HFFc6 (cell line): ENCODE measurements around the gene MCF2L. TPM values are rescaled to one million over a fixed set of nuclear protein-coding genes. Genes with fewer than 3 reads are reported as not detected.

Experiments used
- DNase-seq: peaks from one replicate; pipeline ENCODE4 v3.0.0-alpha.2; 2018
- H3K27ac Mint-ChIP-seq: 2 replicates; pipeline ENCODE4 v1.8.0; 2020; ENCODE audit warnings: mild to moderate bottlenecking, mixed read lengths
- H3K27me3 Mint-ChIP-seq: 2 replicates; pipeline ENCODE4 v1.8.0; 2021; ENCODE audit warnings: mild to moderate bottlenecking, moderate library complexity, mixed read lengths; ENCODE audit not compliant: insufficient read depth
- H3K36me3 Mint-ChIP-seq: 2 replicates; pipeline ENCODE4 v1.8.0; 2021; ENCODE audit warnings: low read depth, mixed read lengths
- H3K4me1 Mint-ChIP-seq: 2 replicates; pipeline ENCODE4 v1.8.0; 2020; ENCODE audit warnings: low read depth, mixed read lengths
- H3K4me3 Mint-ChIP-seq: 2 replicates; pipeline ENCODE4 v1.8.0; 2020; ENCODE audit warnings: mild to moderate bottlenecking, moderate library complexity, mixed read lengths
- H3K9me3 Mint-ChIP-seq: 2 replicates; pipeline ENCODE4 v1.8.0; 2020; ENCODE audit warnings: mild to moderate bottlenecking, mixed read lengths
- CTCF ChIP-seq: fragments of 200-600 bp; sonication (generic); IDR thresholded peaks from 2 replicates; pipeline ENCODE4 v1.5.0; 2021; ENCODE audit warnings: antibody characterized with exemption, mild to moderate bottlenecking
- total RNA-seq, 6 experiments: library from RNA; stranded (reverse); fragmentation: NEBNext Ultra II Directional; extraction: Animal tissue kit (Norgen Biotek cat#: 25700); gene quantifications; 2 replicates in 1 of 6; 3 replicates in 5 of 6; pipeline ENCODE4 v1.2.3, GENCODE V29; 2021

The MCF2L gene
- total RNA-seq, 6 experiments from 2014 or later: not detected

GRCh38 chr13:113074401-113074800 lies 105.4 kb downstream of the MCF2L start:
- DNase-seq: no peak
- no peak overlapping the region for H3K4me3 Mint-ChIP-seq
- H3K9me3 Mint-ChIP-seq: no peaks in the 10 kb centered on the region
- H3K4me1 Mint-ChIP-seq: no peaks in the 10 kb centered on the region
- H3K27me3 Mint-ChIP-seq: peaks cover 12% of the 10 kb centered on the region
- H3K36me3 Mint-ChIP-seq: no peaks in the 10 kb centered on the region
- H3K27ac Mint-ChIP-seq: no peak overlapping the region
- TF ChIP-seq CTCF: no peak

- Mint-ChIP-seq H3K9me3 (no peaks in the 10 kb centered on the region), H3K36me3 (no peaks in the 10 kb centered on the region), H3K4me3 (no peak overlapping the region), H3K4me1 (no peaks in the 10 kb centered on the region), H3K27me3 (peaks cover 14% of the 10 kb centered on the region), H3K27ac (no peak overlapping the region)
- no peak for DNase-seq
- TF ChIP-seq CTCF: no peak
These were observed 105.9 kb downstream of the MCF2L start for GRCh38 chr13:113074876-113075275.

DNA sequence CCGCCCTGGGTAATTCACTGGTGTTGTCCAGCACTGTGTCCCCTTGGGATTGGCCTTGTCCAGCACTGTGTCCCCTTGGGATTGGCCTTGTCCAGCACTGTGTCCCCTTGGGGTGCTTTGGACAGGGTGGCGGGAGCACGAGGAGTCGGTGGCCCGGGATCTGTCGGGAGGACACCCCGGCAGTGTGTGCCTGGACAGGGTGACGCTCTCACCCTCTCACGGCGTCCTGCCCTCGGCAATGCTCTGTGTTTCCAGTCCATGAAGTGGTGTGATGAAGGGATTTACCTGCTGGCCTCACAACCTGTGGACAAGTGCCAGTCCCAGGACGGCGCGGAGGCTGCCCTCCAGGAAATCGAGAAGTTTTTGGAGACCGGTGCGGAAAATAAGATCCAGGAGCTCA lies 106.7 kb downstream of the MCF2L start:
- TF ChIP-seq CTCF: no peak
- DNase-seq: no peak
- Mint-ChIP-seq H3K4me3 (no peak overlapping the region), H3K27me3 (peaks cover 14% of the 10 kb centered on the region), H3K27ac (no peak overlapping the region), H3K9me3 (no peaks in the 10 kb centered on the region), H3K4me1 (no peaks in the 10 kb centered on the region), H3K36me3 (no peaks in the 10 kb centered on the region)

- Mint-ChIP-seq H3K9me3 (no peaks in the 10 kb centered on the region), H3K27ac (no peak overlapping the region)
These were observed 107.8 kb downstream of the MCF2L start for GRCh38 chr13:113076681-113077401.

DNA sequence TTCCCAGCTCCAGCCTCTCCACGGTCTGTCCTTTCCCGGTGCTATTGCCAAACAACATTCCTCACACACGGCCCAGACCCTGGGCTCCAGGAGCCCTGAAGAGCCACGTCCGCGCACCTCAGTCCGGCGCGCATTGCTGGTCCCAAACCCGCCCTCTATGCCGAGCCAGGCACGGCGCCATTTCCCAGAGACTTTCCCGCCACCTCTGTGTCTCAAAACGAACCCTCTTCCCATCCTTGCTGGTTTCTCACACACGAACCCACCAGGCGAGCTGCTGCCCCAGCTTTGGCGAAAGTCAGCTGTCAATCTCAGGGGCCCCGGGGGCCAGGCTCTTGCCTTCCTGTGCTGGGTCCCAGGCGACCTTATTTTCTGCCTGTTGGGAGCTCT lies 108.5 kb downstream of the MCF2L start:
- H3K27me3 Mint-ChIP-seq: peaks cover 14% of the 10 kb centered on the region
- DNase-seq: no peak
- H3K4me3 Mint-ChIP-seq: no peak overlapping the region
- no peak overlapping the region for H3K27ac Mint-ChIP-seq
- no peaks in the 10 kb centered on the region for H3K4me1 Mint-ChIP-seq
- H3K36me3 Mint-ChIP-seq: no peaks in the 10 kb centered on the region
- H3K9me3 Mint-ChIP-seq: no peaks in the 10 kb centered on the region
- TF ChIP-seq CTCF: no peak

More at GRCh38 chr13:113076681-113077401, 107.8 kb downstream of the MCF2L start:
- Mint-ChIP-seq H3K27me3 (peaks cover 14% of the 10 kb centered on the region), H3K36me3 (no peaks in the 10 kb centered on the region), H3K4me1 (no peaks in the 10 kb centered on the region), H3K4me3 (no peak overlapping the region)
- DNase-seq: no peak
- TF ChIP-seq CTCF: no peak
